NOMO-1 treated with dmso at 0.1 percent for 144 hours (cell line): Measurements from ENCODE around the gene ICAM4.
"Not testable (repeated sequence)": the region's sequence is repeated elsewhere in the genome, so short reads cannot be mapped to it uniquely, and the experiment has no call there.

Experiments
- DNase-seq: peaks from one replicate; lab custom pipeline; 2025; ENCODE audit not compliant: unreplicated experiment; lab: John Stamatoyannopoulos, UW

The ICAM4 gene

GRCh38 chr19:10268071-10268470 lies 18.7 kb upstream of the ICAM4 start:
- no peak for DNase-seq

DNA sequence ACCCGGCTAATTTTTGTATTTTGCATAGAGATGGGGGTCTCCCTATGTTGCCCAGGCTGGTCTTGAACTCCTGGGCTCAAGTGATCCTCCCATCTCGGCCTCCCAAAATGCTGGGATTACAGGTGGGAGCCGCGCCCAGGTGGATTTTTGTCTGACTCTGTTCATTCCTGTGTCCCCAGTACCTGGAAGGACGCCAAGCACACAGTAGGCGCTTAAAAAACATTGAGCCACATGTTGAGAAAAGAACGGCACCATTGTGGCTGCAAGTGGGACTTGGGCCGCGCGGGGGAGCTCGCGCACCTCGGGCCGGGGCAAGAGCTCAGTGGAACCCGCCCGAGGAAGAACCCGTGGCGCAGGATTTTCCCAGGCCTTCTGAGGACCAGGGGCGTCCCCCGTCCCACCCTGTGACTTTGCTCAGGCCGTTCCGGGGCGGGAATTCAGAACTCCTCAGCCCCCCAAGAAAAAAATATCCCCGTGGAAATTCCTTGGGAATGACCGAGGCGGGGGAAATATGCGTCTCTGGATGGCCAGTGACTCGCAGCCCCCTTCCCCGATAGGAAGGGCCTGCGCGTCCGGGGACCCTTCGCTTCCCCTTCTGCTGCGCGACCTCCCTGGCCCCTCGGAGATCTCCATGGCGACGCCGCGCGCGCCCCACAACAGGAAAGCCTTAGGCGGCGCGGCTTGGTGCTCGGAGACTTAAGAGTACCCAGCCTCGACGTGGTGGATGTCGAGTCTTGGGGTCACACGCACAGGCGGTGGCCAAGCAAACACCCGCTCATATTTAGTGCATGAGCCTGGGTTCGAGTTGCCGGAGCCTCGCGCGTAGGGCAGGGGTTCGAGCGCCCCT lies 17.2 kb upstream of the ICAM4 start:
- peak; percentile 36 for DNase-seq

DNA sequence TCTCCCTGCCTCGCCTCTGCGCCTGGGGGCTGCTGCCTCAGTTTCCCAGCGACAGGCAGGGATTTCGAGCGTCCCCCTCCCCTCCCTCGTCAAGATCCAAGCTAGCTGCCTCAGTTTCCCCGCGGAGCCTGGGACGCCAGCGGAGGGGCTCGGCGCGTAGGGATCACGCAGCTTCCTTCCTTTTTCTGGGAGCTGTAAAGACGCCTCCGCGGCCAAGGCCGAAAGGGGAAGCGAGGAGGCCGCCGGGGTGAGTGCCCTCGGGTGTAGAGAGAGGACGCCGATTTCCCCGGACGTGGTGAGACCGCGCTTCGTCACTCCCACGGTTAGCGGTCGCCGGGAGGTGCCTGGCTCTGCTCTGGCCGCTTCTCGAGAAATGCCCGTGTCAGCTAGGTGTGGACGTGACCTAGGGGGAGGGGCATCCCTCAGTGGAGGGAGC lies 16.6 kb upstream of the ICAM4 start:
- peak; percentile 60 for DNase-seq

GRCh38 chr19:10270616-10271394 lies 15.9 kb upstream of the ICAM4 start, which contains the start of gene ICAM1:
ICAM1 (plus strand) TSS chr19:10271120; CDS start chr19:10271160, 40 bp downstream.
- peak; percentile 31 for DNase-seq

GRCh38 chr19:10271543-10272086 lies 15.1 kb upstream of the ICAM4 start:
- DNase-seq, result no peak

- no peak for DNase-seq
Measured at GRCh38 chr19:10274589-10274988, 12.2 kb upstream of the ICAM4 start.

DNA sequence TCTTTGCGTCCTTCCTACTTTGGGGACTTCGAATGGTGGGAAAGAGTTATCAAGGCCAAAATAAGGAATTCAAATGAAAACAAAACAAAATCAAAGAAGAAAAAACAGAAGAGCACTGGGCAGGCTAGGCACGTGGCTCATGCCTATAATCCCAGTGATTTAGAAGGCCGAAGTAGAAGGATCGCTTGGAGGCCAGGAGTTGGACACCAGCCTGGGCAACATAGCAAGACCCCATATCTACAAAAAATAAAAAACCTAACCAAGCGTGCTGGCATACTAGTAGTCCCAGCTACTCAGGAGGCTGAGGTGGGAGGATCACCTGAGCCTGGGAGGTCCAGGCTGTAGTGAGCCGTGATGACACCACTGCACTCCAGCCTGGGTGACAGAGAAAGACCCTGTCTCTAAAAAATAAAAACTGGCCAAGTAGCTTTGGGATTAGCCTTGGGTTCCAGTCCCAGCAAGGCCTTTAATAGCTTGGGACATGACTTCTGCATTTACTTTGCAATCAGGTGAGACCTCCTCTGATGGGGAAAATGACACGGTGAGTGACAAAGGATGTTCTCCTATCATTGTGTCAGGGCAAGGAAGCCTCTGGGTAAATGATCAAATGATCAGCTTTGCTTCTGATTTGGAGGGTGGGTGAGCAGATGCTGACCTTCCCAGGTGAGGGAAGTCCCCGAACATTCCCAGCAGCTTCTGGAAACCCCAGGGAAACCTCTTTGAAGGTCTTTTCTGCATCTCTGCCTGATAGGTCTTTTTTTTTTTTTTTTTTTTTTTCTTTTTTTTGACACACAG lies 8.8 kb upstream of the ICAM4 start:
- no peak for DNase-seq

DNA sequence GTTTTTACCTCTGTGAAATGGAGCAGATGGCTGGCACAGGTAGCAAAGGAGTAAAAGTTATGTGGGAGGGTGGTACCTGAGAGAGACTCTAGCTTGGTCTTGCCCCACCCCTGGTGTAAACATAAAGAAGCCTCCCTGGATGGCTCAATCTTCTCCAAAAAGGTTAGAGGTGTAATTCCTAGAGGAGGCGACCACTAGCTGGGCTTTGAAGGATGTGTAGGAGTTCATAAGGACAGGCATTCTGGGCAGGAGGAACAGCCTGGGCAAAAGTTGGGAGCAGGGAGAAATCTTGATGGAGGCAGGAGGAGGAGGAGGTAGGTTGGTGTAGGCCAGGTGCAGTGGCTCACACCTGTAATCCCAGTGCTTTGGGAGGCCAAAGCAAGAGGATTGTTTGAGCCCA lies 7.8 kb upstream of the ICAM4 start:
- DNase-seq, result no peak

GRCh38 chr19:10279737-10280442 lies 6.9 kb upstream of the ICAM4 start:
- DNase-seq, result no peak

GRCh38 chr19:10282043-10282442 lies 4.7 kb upstream of the ICAM4 start:
- DNase-seq, result not testable (repeated sequence)

- DNase-seq, result no peak
Measured at GRCh38 chr19:10283301-10284064, 3.3 kb upstream of the ICAM4 start.

GRCh38 chr19:10284065-10284959 lies 2.4 kb upstream of the ICAM4 start:
- no peak for DNase-seq

- DNase-seq, result no peak
Measured at GRCh38 chr19:10284960-10285278, 1.8 kb upstream of the ICAM4 start.

- DNase-seq, result no peak
Measured at GRCh38 chr19:10285393-10285792, 1.4 kb upstream of the ICAM4 start.

DNA sequence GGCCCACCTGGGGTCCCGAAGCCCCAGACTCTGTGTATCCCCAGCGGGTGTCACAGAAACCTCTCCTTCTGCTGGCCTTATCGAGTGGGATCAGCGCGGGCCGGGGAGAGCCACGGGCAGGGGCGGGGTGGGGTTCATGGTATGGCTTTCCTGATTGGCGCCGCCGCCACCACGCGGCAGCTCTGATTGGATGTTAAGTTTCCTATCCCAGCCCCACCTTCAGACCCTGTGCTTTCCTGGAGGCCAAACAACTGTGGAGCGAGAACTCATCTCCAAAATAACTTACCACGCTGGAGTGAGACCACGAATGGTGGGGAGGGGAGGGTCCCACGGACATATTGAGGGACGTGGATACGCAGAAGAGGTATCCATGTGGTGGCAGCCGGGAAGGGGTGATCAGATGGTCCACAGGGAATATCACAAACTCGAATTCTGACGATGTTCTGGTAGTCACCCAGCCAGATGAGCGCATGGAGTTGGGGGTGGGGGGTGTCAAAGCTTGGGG lies 2.0 kb downstream of the ICAM4 start:
- no peak for DNase-seq

DNA sequence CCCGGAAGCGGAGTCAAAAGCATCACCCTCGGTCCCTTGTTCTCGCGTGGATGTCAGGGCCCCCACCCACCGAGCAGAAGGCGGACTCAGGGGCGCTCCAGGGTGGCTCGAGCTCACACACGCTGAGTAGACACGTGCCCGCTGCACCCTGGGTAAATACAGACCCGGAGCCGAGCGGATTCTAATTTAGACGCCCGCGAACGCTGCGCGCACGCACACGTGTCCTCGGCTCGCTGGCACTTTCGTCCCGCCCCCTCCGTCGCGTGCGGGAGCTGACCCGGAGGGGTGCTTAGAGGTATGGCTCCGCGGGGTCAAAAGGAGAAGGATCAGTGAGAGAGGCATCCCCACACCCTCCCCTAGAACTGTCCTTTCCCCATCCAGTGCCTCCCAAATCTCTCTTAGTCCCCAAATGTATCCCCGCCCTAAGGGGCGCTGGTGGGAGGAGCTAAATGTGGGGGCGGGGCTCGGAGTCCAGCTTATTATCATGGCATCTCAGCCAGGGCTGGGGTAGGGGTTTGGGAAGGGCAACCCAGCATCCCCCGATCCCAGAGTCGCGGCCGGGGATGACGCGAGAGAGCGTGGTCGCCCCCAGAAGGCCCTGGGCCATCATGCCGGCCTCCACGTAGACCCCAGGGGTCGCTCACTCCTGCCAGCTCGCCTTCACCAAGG lies 2.5 kb downstream of the ICAM4 start:
- peak; percentile 25 for DNase-seq

- DNase-seq, result no peak
Measured at GRCh38 chr19:10289836-10290356, 3.1 kb downstream of the ICAM4 start, which contains the start of gene ICAM5. ICAM5 (plus strand) TSS chr19:10289952; CDS start chr19:10290044, 92 bp downstream.
